VCaP (cell line): Measurements from ENCODE around the gene USO1.
"Not testable (repeated sequence)": the region's sequence is repeated elsewhere in the genome, so short reads cannot be mapped to it uniquely, and the experiment has no call there.

Experiments
- H3K27ac ChIP-seq: fragments of 450-650 bp; 2 replicates; pipeline ENCODE4 v1.5.1; 2017
- CTCF ChIP-seq: fragments of 450-650 bp; conservative IDR thresholded peaks from 2 replicates; pipeline ENCODE4 v1.5.1; 2017; ENCODE audit warnings: mild to moderate bottlenecking, moderate library complexity

Gene USO1

GRCh38 chr4:75685546-75686189 is 38.7 kb upstream of the USO1 start:
- no peak overlapping the region for H3K27ac ChIP-seq
- no peak for TF ChIP-seq CTCF

DNA sequence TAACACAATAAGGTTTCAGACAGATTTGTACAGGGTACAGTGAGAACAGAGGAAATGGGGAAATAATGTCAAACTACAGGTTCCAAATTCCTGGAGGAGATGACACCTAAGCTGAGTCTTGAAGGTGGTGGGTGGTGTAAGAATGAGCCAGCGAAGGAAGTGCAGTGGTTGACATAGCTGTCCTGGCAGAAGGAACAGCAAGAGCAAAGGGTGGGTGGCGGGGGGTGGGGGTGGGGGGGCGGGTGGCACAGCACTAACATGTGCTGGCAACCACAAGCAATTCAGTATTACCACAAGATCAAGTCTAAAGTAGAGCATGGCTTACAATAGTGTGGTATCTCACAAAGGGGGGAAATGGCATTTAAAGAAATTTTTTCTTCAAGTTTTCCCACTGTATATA is 38.0 kb upstream of the USO1 start:
- H3K27ac ChIP-seq = no peak overlapping the region
- no peak for TF ChIP-seq CTCF

DNA sequence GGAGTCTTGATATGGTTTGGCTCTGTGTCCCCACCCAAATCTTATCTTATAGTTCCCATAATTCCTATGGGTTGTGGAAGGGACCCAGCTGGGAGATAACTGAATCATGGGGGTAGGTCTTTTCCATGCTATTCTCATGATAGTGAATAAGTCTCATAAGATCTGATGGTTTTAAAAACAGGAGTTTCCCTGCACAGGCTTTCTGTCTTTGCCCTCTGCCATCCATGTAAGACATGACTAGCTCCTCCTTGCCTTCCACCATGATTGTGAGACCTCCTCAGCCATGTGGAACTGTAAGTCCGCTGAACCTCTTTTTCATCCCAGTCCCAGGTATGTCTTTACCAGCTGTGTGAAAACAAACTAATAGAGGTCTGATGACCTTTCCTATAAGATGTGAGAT is 37.3 kb upstream of the USO1 start:
- H3K27ac ChIP-seq = not testable (repeated sequence)

GRCh38 chr4:75692066-75692465 is 32.3 kb upstream of the USO1 start:
- not testable (repeated sequence) for H3K27ac ChIP-seq

DNA sequence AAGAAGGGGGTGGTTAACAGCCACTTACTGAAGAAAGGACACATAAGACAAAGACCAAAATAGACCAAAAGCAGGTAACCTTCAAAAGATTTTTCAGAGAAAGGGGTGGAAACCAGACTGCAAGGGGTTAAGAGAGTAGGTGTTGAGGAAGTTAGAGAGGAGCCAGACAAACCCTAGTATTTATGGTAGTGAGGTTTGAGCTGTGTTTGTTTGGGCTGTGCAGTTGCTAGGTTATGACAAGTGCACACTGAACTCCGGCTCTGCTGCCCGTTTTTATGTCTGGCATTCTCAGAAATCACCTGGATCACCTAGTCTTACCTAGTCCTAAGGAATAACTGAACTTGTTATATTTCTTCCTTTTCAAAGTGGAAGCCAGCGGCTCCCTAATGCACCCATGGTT is 28.3 kb upstream of the USO1 start:
- TF ChIP-seq CTCF = no peak
- H3K27ac ChIP-seq = peak overlapping the region; percentile 20; the same call in 1 of the 2 replicates

GRCh38 chr4:75696581-75696980 is 27.8 kb upstream of the USO1 start:
- H3K27ac ChIP-seq = peak overlapping the region; percentile 20; the same call in 1 of the 2 replicates
- no peak for TF ChIP-seq CTCF

DNA sequence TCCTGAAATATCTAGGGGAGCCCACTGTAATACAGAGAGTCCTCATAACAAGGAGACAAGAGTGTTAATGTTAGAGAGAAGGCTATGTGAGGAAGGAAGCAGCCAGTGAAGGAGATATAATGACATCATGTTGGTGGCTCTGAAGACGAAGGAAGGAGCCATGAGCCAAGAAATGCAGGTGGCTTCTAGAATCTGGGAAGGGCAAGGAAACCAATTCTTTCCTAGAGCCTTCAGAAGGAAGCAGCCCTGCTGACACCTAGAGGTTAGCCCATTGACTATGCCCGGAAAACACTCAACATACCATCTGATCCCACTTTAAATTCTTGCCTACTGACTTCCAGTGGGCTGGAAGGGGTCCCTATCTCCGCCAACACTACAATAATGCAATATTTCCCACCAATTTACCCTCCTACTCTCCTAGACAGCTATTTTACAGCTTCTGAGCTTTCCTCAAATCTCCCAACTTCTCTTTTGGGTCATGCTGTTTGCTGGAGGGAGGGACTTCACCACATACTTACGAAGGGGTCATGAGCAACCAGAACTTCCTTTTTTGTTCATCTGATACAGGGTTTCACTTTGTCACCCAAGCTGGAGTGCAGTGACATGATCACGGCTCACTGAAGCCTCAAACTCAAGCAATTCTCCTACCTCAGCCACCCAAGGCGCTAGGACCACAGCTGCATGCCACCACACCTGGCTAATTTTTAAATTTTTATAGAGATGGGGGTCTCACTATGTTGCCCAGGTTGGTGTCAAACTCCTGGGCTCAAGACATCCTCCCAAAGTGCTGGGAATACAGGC is 26.0 kb upstream of the USO1 start:
- no peak overlapping the region for H3K27ac ChIP-seq
- TF ChIP-seq CTCF = no peak

GRCh38 chr4:75698963-75699228 is 25.5 kb upstream of the USO1 start:
- H3K27ac ChIP-seq = no peak overlapping the region
- TF ChIP-seq CTCF = no peak
